Esophagus squamous epithelium (tissue), 5 donors: ENCODE data around the gene PPP1R12A. TPM values are rescaled to one million over a fixed set of nuclear protein-coding genes. Genes with fewer than 3 reads are reported as not detected.
"Not testable (repeated sequence)": the region's sequence is repeated elsewhere in the genome, so short reads cannot be mapped to it uniquely, and the experiment has no call there.

Source experiments
- DNase-seq: peaks from one replicate; lab custom pipeline; 2025; lab: John Stamatoyannopoulos, UW
- H3K27ac ChIP-seq, 4 donors: fragments of 200-600 bp; sonication (generic); one replicate each; pipeline ENCODE4 v1.5.1; 2016 to 2019; ENCODE audit warnings: mild to moderate bottlenecking in 1 of 4
- H3K27me3 ChIP-seq, 4 donors: fragments of 200-600 bp; sonication (generic); 1 replicate in 3 of 4; 2 replicates in 1 of 4; pipeline versions ENCODE4 v1.5.1 to v1.6.0; 2017 to 2021; ENCODE audit warnings: antibody characterized with exemption in 1 of 4
- H3K36me3 ChIP-seq, 3 donors: fragments of 200-600 bp; sonication (generic); one replicate each; pipeline ENCODE4 v1.5.1; 2016 to 2019
- H3K4me1 ChIP-seq, 3 donors: fragments of 200-600 bp; sonication (generic); one replicate each; pipeline ENCODE4 v1.5.1; 2017 to 2019
- H3K4me3 ChIP-seq, 4 donors: fragments of 200-600 bp; sonication (generic); 1 replicate in 3 of 4; 2 replicates in 1 of 4; pipeline ENCODE4 v1.5.1; 2016 to 2019; ENCODE audit warnings: mild to moderate bottlenecking in 2 of 4, moderate library complexity in 1 of 4
- H3K9me3 ChIP-seq, 3 donors: fragments of 200-600 bp; sonication (generic); one replicate each; pipeline ENCODE4 v1.5.1; 2016 to 2019
- CTCF ChIP-seq, 6 experiments: fragments of 450-650 bp in 4 of 6; fragments of 200-600 bp in 2 of 6; sonication (generic) in 2 of 6; IDR thresholded peaks; one replicate each; pipeline ENCODE4 v1.5.1; 2016 to 2019; ENCODE audit warnings: antibody characterized with exemption in 6 of 6, mild to moderate bottlenecking in 4 of 6, moderate library complexity in 4 of 6
- POLR2A ChIP-seq, 4 donors: fragments of 450-650 bp; IDR thresholded peaks; one replicate each; pipeline ENCODE4 v1.6.1; 2017; ENCODE audit warnings: antibody characterized with exemption in 4 of 4, mild to moderate bottlenecking in 4 of 4, moderate library complexity in 3 of 4
- WGBS, 2 donors: methylation state at CpG; one replicate each; pipeline ENCODE4 v1.1.5; 2018; 5-methylcytosine and 5-hydroxymethylcytosine counted together
- intact Hi-C: fragments of 100-400 bp; cut with DNase I; formaldehyde crosslinking; loops from one replicate; pipeline ENCODE4 v1.15.0; 2022
- total RNA-seq, 4 donors: library from RNA; depleted of rRNA; stranded (reverse); fragments of >200 nt; gene quantifications; one replicate each; pipeline ENCODE4 v1.1.0, GENCODE V29; 2016
- donor health status: DM: yes; HTN: yes; CAD: no.

The PPP1R12A gene
- total RNA-seq, 4 donors from 2014 or later = 25.7 to 165 (median 60.8) TPM

- no peak overlapping the region for H3K4me3 ChIP-seq
- intact Hi-C loops = no loop called here
- H3K9me3 ChIP-seq = peaks cover 0 to under 1% (median 0%) of the 10 kb centered on the region in 3 donors
- no peaks in the 10 kb centered on the region for H3K4me1 ChIP-seq
- H3K27ac ChIP-seq = no peak overlapping the region
- DNase-seq = no peak
- WGBS, 2 donors = 70 to 89% methylated on average over 1 of the region's 1 CpG
- no peaks in the 10 kb centered on the region for H3K36me3 ChIP-seq
- TF ChIP-seq POLR2A (IDR thresholded peaks at IDR 0.05) (no peak), CTCF (IDR thresholded peaks at IDR 0.05) (no peak)
- no peaks in the 10 kb centered on the region for H3K27me3 ChIP-seq
These were observed 14.2 kb upstream of the PPP1R12A start for GRCh38 chr12:79949098-79949497.

GRCh38 chr12:79945433-79945832, 10.5 kb upstream of the PPP1R12A start:
- intact Hi-C loops = no loop called here
- Histone ChIP-seq H3K36me3 (no peaks in the 10 kb centered on the region), H3K4me1 (no peaks in the 10 kb centered on the region), H3K27me3 (no peaks in the 10 kb centered on the region), H3K4me3 (no peak overlapping the region), H3K9me3 (no peaks in the 10 kb centered on the region), H3K27ac (no peak overlapping the region)
- no peak for DNase-seq
- TF ChIP-seq POLR2A (IDR thresholded peaks at IDR 0.05) = no peak
- 50 to 52% methylated on average over 4 of the region's 4 CpGs for WGBS, 2 donors

- no peak overlapping the region for H3K4me3 ChIP-seq
- H3K9me3 ChIP-seq = no peaks in the 10 kb centered on the region
- no peak overlapping the region for H3K27ac ChIP-seq
- no peaks in the 10 kb centered on the region for H3K4me1 ChIP-seq
- H3K27me3 ChIP-seq = no peaks in the 10 kb centered on the region
- 79 to 86% methylated on average over 3 of the region's 3 CpGs for WGBS, 2 donors
- no peaks in the 10 kb centered on the region for H3K36me3 ChIP-seq
- TF ChIP-seq CTCF (IDR thresholded peaks at IDR 0.05) = no peak
- TF ChIP-seq POLR2A (IDR thresholded peaks at IDR 0.05) = no peak
- DNase-seq = no peak
- intact Hi-C loops = no loop called here
These were observed 9.7 kb upstream of the PPP1R12A start for GRCh38 chr12:79944565-79944964.

GRCh38 chr12:79942846-79943245, 7.9 kb upstream of the PPP1R12A start:
- H3K36me3 ChIP-seq, H3K9me3 ChIP-seq, H3K27me3 ChIP-seq, DNase-seq, H3K4me1 ChIP-seq, H3K27ac ChIP-seq, H3K4me3 ChIP-seq, intact Hi-C loops: not testable (repeated sequence)
- 92 to 94% methylated on average over 2 of the region's 2 CpGs for WGBS, 2 donors

GRCh38 chr12:79939728-79940310, 4.9 kb upstream of the PPP1R12A start:
- no peaks in the 10 kb centered on the region for H3K36me3 ChIP-seq
- H3K4me1 ChIP-seq = peaks cover 0 to 20% (median 4%) of the 10 kb centered on the region in 3 donors
- no peaks in the 10 kb centered on the region for H3K9me3 ChIP-seq
- H3K4me3 ChIP-seq = no peak overlapping the region
- H3K27me3 ChIP-seq = no peaks in the 10 kb centered on the region
- DNase-seq = no peak
- TF ChIP-seq CTCF (IDR thresholded peaks at IDR 0.05) = no peak
- TF ChIP-seq POLR2A (IDR thresholded peaks at IDR 0.05) = no peak
- H3K27ac ChIP-seq = no peak overlapping the region
- 70 to 73% methylated on average over 1 of the region's 1 CpG for WGBS, 2 donors
- intact Hi-C loops = no loop called here

GRCh38 chr12:79938843-79939242, 3.9 kb upstream of the PPP1R12A start:
- H3K4me3 ChIP-seq = no peak overlapping the region
- intact Hi-C loops = no loop called here
- no peak for TF ChIP-seq CTCF (IDR thresholded peaks at IDR 0.05)
- no peak for TF ChIP-seq POLR2A (IDR thresholded peaks at IDR 0.05)
- no peaks in the 10 kb centered on the region for H3K36me3 ChIP-seq
- H3K4me1 ChIP-seq = peaks cover 0 to 20% (median 4%) of the 10 kb centered on the region in 3 donors
- H3K9me3 ChIP-seq = no peaks in the 10 kb centered on the region
- H3K27me3 ChIP-seq = no peaks in the 10 kb centered on the region
- no peak overlapping the region for H3K27ac ChIP-seq
- no peak for DNase-seq
- WGBS, 2 donors = 100% methylated on average over 1 of the region's 1 CpG
